ENCODE results near the gene VPS54. TPM values are rescaled to one million over a fixed set of nuclear protein-coding genes. Genes with fewer than 3 reads are reported as not detected.
"Not testable (repeated sequence)": the region's sequence is repeated elsewhere in the genome, so short reads cannot be mapped to it uniquely, and the experiment has no call there.

VPS54 gene
- total RNA-seq, 1 experiment from 2014 or later: 19.1 TPM

DNA sequence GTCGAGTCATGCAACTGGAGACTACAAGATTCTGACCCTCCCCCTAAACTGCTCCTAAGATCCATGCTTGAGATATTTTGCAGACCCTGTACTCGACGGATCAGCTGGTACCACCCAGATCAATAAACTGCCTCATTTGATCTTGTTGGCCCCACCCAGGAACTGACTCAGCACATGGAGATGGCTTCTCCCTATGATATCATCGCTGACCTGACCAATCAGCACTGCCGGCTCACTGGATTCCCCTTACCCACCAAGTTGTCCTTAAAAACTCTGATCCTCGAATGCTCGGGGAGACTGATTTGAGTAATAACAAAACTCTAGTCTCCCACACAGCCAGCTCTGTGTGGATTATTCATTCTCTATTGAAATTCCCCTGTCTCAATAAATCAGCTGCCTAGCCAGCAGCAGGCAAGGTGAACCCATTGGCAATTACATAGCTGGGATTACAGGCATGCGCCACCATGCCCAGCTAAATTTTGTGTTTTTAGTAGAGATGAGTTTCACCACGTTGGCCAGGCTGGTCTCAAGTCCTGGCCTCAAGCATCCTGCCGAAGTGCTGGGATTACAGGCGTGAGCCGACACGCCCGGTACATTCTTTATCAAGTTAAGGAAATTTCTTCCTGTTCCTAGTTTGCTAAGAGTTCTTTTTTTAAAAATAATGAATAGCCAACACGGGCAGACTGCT lies 43.6 kb downstream of the VPS54 start:
- Histone ChIP-seq H3K4me1 (ENCODE audit: insufficient read depth, low read length, poor library complexity, severe bottlenecking) (no peaks in the 10 kb centered on the region), H3K27me3 (replicated peaks; ENCODE audit: insufficient read depth, low read depth, low read length, poor library complexity) (no peaks in the 10 kb centered on the region), H3K27ac (ENCODE audit: low read depth, low read length, poor library complexity, severe bottlenecking) (no peak overlapping the region), H3K9me3 (ENCODE audit: low read depth, low read length, poor library complexity, severe bottlenecking) (no peaks in the 10 kb centered on the region), H3K4me3 (ENCODE audit: low read depth, low read length, poor library complexity, severe bottlenecking) (no peak overlapping the region), H3K36me3 (ENCODE audit: insufficient read depth, low read length, poor library complexity, severe bottlenecking) (no peaks in the 10 kb centered on the region)
- ChIA-PET CTCF (no interaction called here), POLR2A (ENCODE audit: low non-redundant PET) (no interaction called here)
- no peak for DNase-seq (ENCODE audit: low spot score)
- intact Hi-C loops (cut with micrococcal nuclease; ENCODE audit: unreplicated experiment): no loop called here
- BruUV-seq (replicated peaks): no TSS peak
- TF ChIP-seq, protein P1, sequence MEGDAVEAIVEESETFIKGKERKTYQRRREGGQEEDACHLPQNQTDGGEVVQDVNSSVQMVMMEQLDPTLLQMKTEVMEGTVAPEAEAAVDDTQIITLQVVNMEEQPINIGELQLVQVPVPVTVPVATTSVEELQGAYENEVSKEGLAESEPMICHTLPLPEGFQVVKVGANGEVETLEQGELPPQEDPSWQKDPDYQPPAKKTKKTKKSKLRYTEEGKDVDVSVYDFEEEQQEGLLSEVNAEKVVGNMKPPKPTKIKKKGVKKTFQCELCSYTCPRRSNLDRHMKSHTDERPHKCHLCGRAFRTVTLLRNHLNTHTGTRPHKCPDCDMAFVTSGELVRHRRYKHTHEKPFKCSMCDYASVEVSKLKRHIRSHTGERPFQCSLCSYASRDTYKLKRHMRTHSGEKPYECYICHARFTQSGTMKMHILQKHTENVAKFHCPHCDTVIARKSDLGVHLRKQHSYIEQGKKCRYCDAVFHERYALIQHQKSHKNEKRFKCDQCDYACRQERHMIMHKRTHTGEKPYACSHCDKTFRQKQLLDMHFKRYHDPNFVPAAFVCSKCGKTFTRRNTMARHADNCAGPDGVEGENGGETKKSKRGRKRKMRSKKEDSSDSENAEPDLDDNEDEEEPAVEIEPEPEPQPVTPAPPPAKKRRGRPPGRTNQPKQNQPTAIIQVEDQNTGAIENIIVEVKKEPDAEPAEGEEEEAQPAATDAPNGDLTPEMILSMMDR (conservative IDR thresholded peaks at IDR 0.05; ENCODE audit: low read depth, low read length): no peak
- TF ChIP-seq EZH2 (IDR thresholded peaks at IDR 0.05; ENCODE audit: borderline replicate concordance, low read depth, low read length, poor library complexity, severe bottlenecking): no peak

- intact Hi-C loops (cut with micrococcal nuclease; ENCODE audit: unreplicated experiment); DNase-seq (ENCODE audit: low spot score); BruUV-seq (replicated peaks); POLR2A ChIA-PET (ENCODE audit: low non-redundant PET); H3K4me3 ChIP-seq (ENCODE audit: low read depth, low read length, poor library complexity, severe bottlenecking); H3K27ac ChIP-seq (ENCODE audit: low read depth, low read length, poor library complexity, severe bottlenecking); H3K27me3 ChIP-seq (replicated peaks; ENCODE audit: insufficient read depth, low read depth, low read length, poor library complexity); H3K36me3 ChIP-seq (ENCODE audit: insufficient read depth, low read length, poor library complexity, severe bottlenecking); H3K9me3 ChIP-seq (ENCODE audit: low read depth, low read length, poor library complexity, severe bottlenecking); CTCF ChIA-PET; H3K4me1 ChIP-seq (ENCODE audit: insufficient read depth, low read length, poor library complexity, severe bottlenecking): not testable (repeated sequence)
Observed at GRCh38 chr2:63975036-63975435, 44.2 kb downstream of the VPS54 start.

GRCh38 chr2:63962186-63962585 lies 57.0 kb downstream of the VPS54 start:
- Histone ChIP-seq H3K27me3 (replicated peaks; ENCODE audit: insufficient read depth, low read depth, low read length, poor library complexity) (no peaks in the 10 kb centered on the region), H3K36me3 (ENCODE audit: insufficient read depth, low read length, poor library complexity, severe bottlenecking) (peaks cover 8% of the 10 kb centered on the region), H3K4me1 (ENCODE audit: insufficient read depth, low read length, poor library complexity, severe bottlenecking) (no peaks in the 10 kb centered on the region), H3K27ac (ENCODE audit: low read depth, low read length, poor library complexity, severe bottlenecking) (no peak overlapping the region), H3K9me3 (ENCODE audit: low read depth, low read length, poor library complexity, severe bottlenecking) (no peaks in the 10 kb centered on the region), H3K4me3 (ENCODE audit: low read depth, low read length, poor library complexity, severe bottlenecking) (no peak overlapping the region)
- TF ChIP-seq, protein P1 (conservative IDR thresholded peaks at IDR 0.05; ENCODE audit: low read depth, low read length): no peak
- TF ChIP-seq EZH2 (IDR thresholded peaks at IDR 0.05; ENCODE audit: borderline replicate concordance, low read depth, low read length, poor library complexity, severe bottlenecking): no peak
- BruUV-seq (replicated peaks): no TSS peak
- ChIA-PET POLR2A (ENCODE audit: low non-redundant PET) (no interaction called here), CTCF (no interaction called here)
- intact Hi-C loops (cut with micrococcal nuclease; ENCODE audit: unreplicated experiment): no loop called here
- DNase-seq (ENCODE audit: low spot score): no peak

DNA sequence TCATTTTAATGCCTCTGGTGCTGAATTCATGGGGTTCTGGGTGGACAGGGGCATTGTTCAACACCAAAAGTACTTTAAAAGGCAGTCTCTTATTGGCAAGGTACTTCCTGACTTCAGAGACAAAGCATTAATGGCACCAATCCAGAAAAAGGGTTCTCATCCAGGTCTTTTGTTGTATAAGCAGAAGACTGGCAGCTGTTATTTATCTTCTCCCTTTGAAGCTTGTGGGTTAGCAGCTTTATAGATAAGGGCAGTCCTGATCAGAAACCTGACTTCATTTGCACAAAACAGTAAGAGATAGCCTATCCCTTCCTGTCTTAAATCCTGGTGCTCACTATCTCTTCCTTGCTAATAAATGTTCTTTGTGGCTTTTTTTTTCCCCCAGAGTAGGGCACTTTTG lies 68.8 kb downstream of the VPS54 start:
- no peaks in the 10 kb centered on the region for H3K27me3 ChIP-seq (replicated peaks; ENCODE audit: insufficient read depth, low read depth, low read length, poor library complexity)
- H3K27ac ChIP-seq (ENCODE audit: low read depth, low read length, poor library complexity, severe bottlenecking): no peak overlapping the region
- ChIA-PET CTCF (no interaction called here), POLR2A (ENCODE audit: low non-redundant PET) (no interaction called here)
- H3K4me3 ChIP-seq (ENCODE audit: low read depth, low read length, poor library complexity, severe bottlenecking): no peak overlapping the region
- TF ChIP-seq EZH2 (IDR thresholded peaks at IDR 0.05; ENCODE audit: borderline replicate concordance, low read depth, low read length, poor library complexity, severe bottlenecking): no peak
- TF ChIP-seq, protein P1 (conservative IDR thresholded peaks at IDR 0.05; ENCODE audit: low read depth, low read length): no peak
- no peaks in the 10 kb centered on the region for H3K9me3 ChIP-seq (ENCODE audit: low read depth, low read length, poor library complexity, severe bottlenecking)
- no TSS peak for BruUV-seq (replicated peaks)
- intact Hi-C loops (cut with micrococcal nuclease; ENCODE audit: unreplicated experiment): no loop called here
- no peaks in the 10 kb centered on the region for H3K4me1 ChIP-seq (ENCODE audit: insufficient read depth, low read length, poor library complexity, severe bottlenecking)
- peaks cover 5% of the 10 kb centered on the region for H3K36me3 ChIP-seq (ENCODE audit: insufficient read depth, low read length, poor library complexity, severe bottlenecking)
- no peak for DNase-seq (ENCODE audit: low spot score)
